Measurements from ENCODE around the gene ABCB6. TPM values are rescaled to one million over a fixed set of nuclear protein-coding genes. Genes with fewer than 3 reads are reported as not detected.

ABCB6 gene
- total RNA-seq, 1 donor = 27.3 TPM

DNA sequence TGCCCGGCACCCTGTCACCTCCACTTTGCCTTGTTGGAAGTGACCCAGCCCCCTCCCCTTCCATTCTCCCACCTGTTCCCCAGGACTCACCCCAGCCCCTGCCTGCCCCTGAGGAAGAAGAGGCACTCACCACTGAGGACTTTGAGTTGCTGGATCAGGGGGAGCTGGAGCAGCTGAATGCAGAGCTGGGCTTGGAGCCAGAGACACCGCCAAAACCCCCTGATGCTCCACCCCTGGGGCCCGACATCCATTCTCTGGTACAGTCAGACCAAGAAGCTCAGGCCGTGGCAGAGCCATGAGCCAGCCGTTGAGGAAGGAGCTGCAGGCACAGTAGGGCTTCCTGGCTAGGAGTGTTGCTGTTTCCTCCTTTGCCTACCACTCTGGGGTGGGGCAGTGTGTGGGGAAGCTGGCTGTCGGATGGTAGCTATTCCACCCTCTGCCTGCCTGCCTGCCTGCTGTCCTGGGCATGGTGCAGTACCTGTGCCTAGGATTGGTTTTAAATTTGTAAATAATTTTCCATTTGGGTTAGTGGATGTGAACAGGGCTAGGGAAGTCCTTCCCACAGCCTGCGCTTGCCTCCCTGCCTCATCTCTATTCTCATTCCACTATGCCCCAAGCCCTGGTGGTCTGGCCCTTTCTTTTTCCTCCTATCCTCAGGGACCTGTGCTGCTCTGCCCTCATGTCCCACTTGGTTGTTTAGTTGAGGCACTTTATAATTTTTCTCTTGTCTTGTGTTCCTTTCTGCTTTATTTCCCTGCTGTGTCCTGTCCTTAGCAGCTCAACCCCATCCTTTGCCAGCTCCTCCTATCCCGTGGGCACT lies 36.2 kb downstream of the ABCB6 start:
- H3K4me3 ChIP-seq (ENCODE audit: low read depth, low read length) = no peak overlapping the region
- no peak for DNase-seq (ENCODE audit: low read depth)
- TF ChIP-seq, protein P1, sequence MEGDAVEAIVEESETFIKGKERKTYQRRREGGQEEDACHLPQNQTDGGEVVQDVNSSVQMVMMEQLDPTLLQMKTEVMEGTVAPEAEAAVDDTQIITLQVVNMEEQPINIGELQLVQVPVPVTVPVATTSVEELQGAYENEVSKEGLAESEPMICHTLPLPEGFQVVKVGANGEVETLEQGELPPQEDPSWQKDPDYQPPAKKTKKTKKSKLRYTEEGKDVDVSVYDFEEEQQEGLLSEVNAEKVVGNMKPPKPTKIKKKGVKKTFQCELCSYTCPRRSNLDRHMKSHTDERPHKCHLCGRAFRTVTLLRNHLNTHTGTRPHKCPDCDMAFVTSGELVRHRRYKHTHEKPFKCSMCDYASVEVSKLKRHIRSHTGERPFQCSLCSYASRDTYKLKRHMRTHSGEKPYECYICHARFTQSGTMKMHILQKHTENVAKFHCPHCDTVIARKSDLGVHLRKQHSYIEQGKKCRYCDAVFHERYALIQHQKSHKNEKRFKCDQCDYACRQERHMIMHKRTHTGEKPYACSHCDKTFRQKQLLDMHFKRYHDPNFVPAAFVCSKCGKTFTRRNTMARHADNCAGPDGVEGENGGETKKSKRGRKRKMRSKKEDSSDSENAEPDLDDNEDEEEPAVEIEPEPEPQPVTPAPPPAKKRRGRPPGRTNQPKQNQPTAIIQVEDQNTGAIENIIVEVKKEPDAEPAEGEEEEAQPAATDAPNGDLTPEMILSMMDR (IDR thresholded peaks at IDR 0.05; ENCODE audit: insufficient read depth, low read length) = no peak

DNA sequence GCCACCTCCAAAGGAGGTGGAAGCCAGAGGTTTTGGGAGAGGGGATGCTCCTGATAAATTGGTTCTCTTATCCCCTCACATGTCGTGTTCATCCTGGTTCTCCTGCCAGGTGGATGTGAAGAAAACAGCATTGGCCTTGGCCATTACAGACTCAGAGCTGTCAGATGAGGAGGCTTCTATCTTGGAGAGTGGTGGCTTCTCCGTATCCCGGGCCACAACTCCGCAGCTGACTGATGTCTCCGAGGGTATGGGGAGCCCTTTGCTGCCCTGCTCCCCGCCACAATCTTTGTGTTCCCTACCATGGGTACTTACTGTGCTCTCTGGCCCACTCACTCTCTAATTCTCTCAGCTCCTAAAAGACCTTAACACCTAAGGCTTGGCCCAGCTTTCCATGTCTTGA lies 37.2 kb downstream of the ABCB6 start:
- H3K4me3 ChIP-seq (ENCODE audit: low read depth, low read length) = no peak overlapping the region
- no peak for DNase-seq (ENCODE audit: low read depth)
- TF ChIP-seq, protein P1 (IDR thresholded peaks at IDR 0.05; ENCODE audit: insufficient read depth, low read length) = no peak

DNA sequence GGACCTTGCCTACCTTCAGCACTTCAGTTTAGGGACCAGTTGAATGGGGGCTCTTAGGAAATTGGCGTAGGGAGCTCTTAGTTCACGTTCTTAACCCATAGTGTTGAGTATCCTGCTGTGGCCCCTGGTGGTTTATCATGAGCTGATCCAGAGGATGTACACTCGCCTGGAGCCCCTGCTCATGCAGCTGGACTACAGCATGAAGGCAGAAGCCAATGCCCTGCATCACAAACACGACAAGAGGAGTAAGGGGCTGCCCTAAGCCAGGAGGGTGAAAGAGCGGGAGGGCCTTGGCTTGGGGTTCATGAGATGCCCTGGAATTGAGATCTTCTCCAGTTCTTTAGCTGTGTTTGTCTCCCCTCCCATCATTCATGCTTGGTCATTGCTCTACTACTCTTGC lies 37.8 kb downstream of the ABCB6 start:
- TF ChIP-seq, protein P1 (IDR thresholded peaks at IDR 0.05; ENCODE audit: insufficient read depth, low read length) = no peak
- no peak for DNase-seq (ENCODE audit: low read depth)
- no peak overlapping the region for H3K4me3 ChIP-seq (ENCODE audit: low read depth, low read length)

DNA sequence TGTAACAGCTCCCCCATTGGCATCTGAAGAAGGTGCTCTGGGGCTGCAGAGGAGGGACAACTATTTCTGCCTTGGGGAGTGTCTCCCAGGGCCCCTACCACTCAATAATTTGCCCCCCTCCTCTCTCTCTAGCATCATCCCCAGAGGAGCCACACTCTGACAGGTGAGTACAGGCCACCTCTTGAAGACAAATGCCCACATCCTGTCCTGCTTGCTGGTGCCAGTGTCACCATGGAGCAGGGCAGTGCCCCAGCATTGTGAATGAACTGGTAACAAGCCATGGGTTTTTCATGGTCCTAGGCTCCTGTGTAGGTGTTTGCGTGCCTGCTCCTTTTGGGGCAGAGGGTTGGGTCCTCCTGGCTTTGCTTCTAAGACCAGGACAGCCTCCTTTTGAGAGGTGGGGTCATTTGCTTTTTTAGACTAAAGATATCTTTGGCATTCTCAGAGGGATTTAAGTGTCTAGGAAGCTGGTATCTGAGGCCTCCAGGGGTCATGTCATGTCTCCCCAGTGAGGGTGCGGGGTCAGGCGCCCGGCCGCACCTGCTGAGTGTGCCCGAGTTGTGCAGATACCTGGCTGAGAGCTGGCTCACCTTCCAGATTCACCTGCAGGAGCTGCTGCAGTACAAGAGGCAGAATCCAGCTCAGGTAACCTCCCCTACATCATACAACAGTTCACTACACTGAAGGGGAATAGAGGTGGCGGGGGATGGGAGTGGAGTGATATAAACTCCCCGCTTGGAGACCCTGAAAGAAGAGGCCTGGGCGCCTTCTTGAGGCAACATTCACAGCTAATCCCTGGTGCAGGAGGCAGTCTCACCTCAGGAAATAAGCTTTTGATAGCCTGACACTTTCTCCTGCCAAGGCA lies 38.9 kb downstream of the ABCB6 start:
- peak overlapping the region; percentile 95 for H3K4me3 ChIP-seq (ENCODE audit: low read depth, low read length)

DNA sequence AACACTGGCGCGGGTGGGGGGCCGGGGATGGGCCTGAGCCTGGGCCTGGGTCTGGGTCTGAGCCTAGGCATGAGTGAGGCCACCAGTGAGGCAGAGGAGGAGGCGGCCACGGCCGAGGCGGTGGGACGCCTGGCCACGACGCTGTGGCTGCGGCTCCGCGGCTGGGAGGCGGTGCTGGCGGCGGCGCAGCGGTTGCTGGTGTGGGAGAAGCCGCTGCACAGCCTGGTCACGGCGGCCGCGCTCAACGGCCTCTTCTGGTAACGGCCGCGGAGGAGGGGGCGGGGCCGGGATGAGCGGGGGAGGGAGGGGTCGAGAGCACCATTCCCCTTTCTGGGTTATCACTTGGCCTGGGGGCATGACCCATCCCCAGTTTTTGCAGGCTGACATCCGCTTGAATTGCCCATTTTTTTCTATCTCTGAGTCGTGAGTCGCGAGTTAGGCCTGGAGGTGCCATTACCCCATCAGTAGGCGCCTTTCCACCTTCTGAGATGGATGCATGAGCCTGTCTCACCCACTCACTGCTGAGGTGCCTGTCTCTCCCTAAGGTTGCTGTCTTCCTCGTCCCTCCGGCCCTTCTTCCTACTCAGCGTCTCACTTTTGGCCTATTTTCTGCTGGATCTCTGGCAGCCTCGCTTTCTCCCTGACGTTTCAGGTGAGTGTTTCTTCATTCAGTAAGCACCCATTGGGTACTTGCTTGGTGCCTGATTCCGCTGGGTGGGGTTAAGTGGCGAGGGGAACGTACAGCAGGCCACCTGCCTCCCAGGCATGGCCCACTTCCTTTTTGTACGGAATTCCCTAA lies 40.2 kb downstream of the ABCB6 start:
- H3K4me3 ChIP-seq (ENCODE audit: low read depth, low read length) = peak overlapping the region; percentile 95
- TF ChIP-seq, protein P1 (IDR thresholded peaks at IDR 0.05; ENCODE audit: insufficient read depth, low read length) = no peak
- peak; percentile 19 for DNase-seq (ENCODE audit: low read depth)

More for the DNA sequence above, 38.9 kb downstream of the ABCB6 start:
- no peak for DNase-seq (ENCODE audit: low read depth)
- TF ChIP-seq, protein P1 (IDR thresholded peaks at IDR 0.05; ENCODE audit: insufficient read depth, low read length) = no peak
